SK-MEL-5 (cell line): Measurements from ENCODE around the gene ECSIT. TPM values are rescaled to one million over a fixed set of nuclear protein-coding genes. Genes with fewer than 3 reads are reported as not detected.
"Not testable (repeated sequence)": the region's sequence is repeated elsewhere in the genome, so short reads cannot be mapped to it uniquely, and the experiment has no call there.

ENCODE experiments used
- DNase-seq: peaks from one replicate; pipeline ENCODE4 v3.0.0-alpha.2; 2016; ENCODE audit warnings: low read depth, low spot score
- in situ Hi-C: cut with HindIII; loops from 2 replicates; pipeline ENCODE4 v1.10.0; 2016; ENCODE audit warnings: low sequenced_read_pairs, high pct_unique_total_duplicates, low pct_unique_long_range_greater_than_20kb
- total RNA-seq: library from RNA; depleted of rRNA; stranded (reverse); fragments of >200 nt; shearing (Covaris generic); gene quantifications from 2 replicates; pipeline ENCODE4 v1.2.3, GENCODE V29; 2014

Gene ECSIT
- total RNA-seq, 1 experiment from 2014 or later: 56.9 TPM

DNA sequence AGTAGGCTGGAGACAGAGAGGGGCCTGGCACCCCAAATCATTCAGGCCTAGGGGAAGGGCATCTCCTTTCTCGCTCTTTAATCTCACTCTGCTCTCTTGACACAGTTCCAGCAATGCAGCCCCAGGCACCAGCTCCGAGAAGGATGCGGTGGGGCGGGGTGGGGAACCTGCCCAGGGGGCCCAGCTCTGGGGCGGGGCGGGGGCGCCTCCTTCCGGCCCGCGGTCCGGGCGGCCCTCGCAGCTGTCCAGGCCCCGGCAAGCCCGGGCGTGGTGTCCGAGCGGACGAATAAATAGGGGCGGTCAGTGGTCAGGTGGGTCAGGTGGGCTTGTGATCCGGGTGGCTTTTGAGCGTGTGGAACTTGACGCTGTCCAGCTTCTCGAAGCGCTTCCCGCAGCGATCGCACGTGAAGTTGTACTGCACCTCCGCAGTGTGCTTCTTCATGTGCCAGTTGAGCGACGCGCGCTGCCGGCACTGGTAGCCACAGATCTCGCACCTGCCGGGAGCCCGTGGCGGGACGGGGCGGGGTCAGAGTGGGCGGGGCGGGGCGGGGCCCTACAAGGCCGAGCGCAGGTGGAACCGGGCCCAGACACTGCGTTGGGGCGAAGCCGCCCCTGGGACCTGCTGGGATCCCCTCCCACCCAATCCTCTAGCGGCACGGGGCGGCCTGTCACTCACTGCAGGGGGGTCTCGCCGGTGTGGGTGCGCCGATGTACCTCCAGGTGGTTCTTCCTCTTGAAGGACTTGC is 45.4 kb downstream of the ECSIT start:
- in situ Hi-C loops: no loop called here
- no peak for DNase-seq

GRCh38 chr19:11482384-11483050 is 46.4 kb downstream of the ECSIT start:
- in situ Hi-C loops: no loop called here
- DNase-seq: peak; percentile 74

- peak; percentile 94 for DNase-seq
- in situ Hi-C loops: no loop called here
Measured at GRCh38 chr19:11481534-11482383, 47.2 kb downstream of the ECSIT start.

- peak; percentile 13 for DNase-seq
- in situ Hi-C loops: no loop called here
Measured at GRCh38 chr19:11480715-11481533, 48.0 kb downstream of the ECSIT start, which contains the start of gene ELAVL3. TSS of gene ELAVL3 (minus strand) at chr19:11481046. CDS start at chr19:11480608, 438 bp downstream.

DNA sequence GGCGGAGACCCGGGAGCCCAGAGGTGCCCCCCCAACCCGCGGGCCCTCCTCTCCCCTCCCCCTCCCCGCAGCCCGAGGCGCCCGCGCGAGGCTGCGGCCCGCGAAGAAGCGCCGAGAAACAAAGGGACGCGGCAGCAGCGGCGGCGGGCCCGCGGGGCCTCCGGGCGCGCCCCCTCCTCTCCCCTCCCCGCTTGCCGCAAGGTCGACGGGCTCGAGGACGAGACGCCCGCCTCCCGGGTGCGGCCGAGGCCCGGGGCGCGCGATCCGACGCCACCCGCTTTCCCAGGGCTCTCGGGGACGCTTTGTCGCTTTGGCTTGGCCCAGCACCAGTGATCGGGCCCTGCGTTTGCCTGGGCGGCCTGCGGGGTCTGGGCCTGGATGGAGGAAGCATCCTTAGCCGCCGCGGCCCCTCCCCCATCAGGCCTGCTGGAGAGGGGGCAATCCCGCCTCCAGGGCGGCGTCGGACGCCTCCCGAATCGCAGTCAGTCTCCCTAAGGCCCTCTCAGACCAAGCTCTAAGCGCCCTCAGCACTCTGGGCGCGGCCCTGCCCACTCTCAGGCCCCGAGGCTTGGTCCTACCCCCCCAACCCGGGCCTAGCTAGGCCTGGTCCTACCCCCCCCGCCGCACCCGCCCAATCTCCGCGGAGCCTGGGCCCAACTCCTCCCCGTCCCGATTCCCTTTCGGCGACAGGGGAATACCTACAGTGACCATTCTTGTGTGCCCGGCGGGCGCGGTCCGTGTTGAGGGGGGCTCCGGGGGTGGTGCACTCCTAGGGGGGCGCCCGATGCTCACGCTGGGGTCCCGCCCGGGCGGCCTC is 48.8 kb downstream of the ECSIT start:
- DNase-seq: no peak
- in situ Hi-C loops: no loop called here

GRCh38 chr19:11479090-11479897 is 49.6 kb downstream of the ECSIT start:
- in situ Hi-C loops: no loop called here
- DNase-seq: peak; percentile 10

DNA sequence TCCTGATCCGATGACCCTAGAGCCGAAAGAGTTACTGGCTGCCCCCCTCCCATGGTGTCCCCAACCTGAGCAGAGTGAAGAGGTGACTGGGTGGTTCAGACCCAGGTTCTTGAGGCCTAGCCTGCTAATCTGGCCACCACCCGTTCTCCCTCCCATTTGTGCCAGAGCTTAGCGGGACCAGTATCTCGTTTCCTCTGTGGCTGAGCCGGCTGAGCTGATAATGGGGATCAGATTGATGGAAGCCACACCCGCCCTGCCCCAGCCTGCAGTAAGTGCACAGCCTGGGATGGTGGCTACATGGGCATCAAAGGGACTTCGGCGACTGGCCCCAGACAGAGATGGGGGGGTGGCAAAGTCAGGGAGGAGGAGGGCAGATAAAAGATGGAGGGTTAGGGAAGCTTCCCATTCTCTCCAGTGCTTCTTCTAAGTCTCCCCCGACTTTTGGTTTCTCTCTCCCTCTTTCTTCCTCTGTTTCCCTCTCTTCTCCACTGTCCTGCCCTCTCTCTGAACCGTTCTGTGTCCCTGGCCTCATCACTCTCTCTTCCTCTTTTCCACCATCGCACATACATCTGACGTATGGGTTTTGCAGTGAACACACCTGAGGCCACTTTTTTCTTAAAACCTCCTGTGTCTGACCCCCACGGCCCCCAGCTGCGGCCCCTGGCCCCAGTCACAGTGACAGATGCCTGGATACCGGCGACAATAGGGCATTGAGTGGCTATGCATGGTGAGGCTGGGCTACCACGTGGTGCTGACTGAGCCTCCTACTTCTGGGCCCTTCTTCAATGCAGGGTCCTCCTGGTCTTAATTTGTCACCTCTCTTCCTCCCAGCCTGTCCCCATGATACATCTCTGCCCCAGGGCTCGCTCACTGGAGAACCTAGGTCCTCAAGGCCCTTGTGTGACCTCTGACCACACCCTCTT is 50.5 kb downstream of the ECSIT start:
- DNase-seq: no peak
- in situ Hi-C loops: no loop called here

- in situ Hi-C loops: no loop called here
Measured at GRCh38 chr19:11475861-11476260, 53.1 kb downstream of the ECSIT start.

DNA sequence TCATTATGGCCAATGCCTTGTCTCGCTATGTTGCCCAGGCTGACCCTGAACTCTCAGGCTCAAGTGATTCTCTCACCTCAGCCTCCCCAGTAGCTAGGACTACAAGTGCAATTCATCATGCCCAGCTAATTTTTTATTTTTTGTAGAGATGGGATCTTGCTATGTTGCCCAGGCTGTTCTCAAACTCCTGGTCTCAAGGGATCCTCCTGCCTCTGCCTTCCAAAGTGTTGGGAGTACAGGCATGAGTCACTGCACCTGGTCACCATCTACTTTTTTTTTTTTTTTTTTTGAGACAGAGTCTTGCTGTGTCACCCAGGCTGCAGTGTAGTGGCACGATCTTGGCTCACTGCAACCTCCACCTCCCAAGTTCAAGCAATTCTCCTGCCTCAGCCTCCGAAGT is 53.6 kb downstream of the ECSIT start:
- in situ Hi-C loops, DNase-seq: not testable (repeated sequence)

More at GRCh38 chr19:11475861-11476260, 53.1 kb downstream of the ECSIT start:
- DNase-seq: no peak

DNA sequence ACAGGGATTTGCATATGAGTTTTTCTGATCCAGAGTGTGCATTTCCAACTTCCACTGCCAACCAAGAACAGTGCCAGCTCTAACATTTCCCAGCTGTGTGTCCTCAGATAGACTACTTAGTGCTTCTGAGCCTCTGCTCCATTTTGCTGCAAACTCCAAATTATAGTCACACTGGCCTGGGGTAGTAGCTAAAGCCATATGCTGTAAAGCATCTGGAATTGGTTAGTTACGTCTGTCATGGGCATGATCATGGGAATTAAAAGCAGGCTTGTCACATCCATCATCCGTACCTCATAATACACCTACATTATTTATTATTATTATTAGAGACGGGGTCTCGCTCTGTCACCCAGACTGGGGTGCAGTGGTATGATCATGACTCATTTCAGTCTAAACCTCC is 55.2 kb downstream of the ECSIT start:
- no peak for DNase-seq
- in situ Hi-C loops: no loop called here

- in situ Hi-C loops, DNase-seq: not testable (repeated sequence)
Measured at GRCh38 chr19:11468266-11468845, 60.6 kb downstream of the ECSIT start.

DNA sequence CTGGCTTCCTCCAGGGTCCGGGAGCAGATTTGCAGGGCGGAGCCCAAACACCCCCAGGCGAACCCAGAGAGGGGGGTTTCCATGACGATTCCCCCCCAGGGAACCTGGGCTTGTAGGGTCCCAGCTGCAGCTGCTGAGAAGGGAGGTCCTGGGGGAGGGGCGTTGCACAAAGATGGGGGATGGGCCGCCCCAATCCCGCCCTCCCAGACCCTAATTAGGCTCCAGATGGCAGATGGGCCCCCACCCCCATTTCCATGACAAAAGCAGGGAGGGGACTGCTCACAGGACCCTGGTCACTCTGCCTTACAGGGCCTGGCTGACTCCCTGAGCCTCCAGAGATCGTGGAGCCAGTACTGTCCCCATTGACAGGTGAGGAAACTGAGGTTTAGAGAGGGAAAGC is 63.3 kb downstream of the ECSIT start:
- DNase-seq: no peak
- in situ Hi-C loops: no loop called here

- in situ Hi-C loops: no loop called here
- DNase-seq: no peak
Measured at GRCh38 chr19:11464333-11465265, 64.3 kb downstream of the ECSIT start.

DNA sequence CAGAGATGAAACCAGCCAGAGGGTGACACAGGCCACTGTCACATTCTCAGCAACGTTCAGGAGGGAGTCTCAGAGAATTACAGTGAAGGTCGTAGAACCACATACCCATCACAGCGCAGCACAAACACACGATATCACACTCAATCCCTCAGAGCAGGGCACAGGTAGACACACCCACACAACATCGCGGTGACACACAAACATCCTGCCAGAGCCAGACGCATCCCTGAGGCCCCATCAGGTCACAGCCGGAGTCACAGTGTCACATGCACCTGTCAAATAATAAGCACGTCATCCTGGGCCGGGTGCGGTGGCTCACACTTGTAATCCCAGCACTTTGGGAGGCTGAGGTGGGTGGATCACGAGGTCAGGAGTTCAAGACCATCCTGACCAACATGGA is 65.5 kb downstream of the ECSIT start:
- no peak for DNase-seq
- in situ Hi-C loops: no loop called here
